Glutamatergic neuron (in vitro differentiated cells): ENCODE measurements around the gene PNPLA7. TPM values are rescaled to one million over a fixed set of nuclear protein-coding genes. Genes with fewer than 3 reads are reported as not detected.

Source experiments
- DNase-seq: peaks from one replicate; pipeline ENCODE4 v3.0.0; 2022
- H3K27ac Mint-ChIP-seq: one replicate; pipeline ENCODE4 v1.8.0; 2020; ENCODE audit warnings: mild to moderate bottlenecking, mixed read lengths, inconsistent platforms; ENCODE audit not compliant: unreplicated experiment
- H3K27me3 Mint-ChIP-seq: one replicate; pipeline ENCODE4 v1.8.0; 2020; ENCODE audit warnings: mild to moderate bottlenecking, moderate library complexity, mixed read lengths, inconsistent platforms; ENCODE audit not compliant: unreplicated experiment
- H3K36me3 Mint-ChIP-seq: one replicate; pipeline ENCODE4 v1.8.0; 2020; ENCODE audit warnings: mild to moderate bottlenecking, mixed read lengths, inconsistent platforms; ENCODE audit not compliant: unreplicated experiment
- H3K4me1 Mint-ChIP-seq: one replicate; pipeline ENCODE4 v1.8.0; 2020; ENCODE audit warnings: mild to moderate bottlenecking, low read depth, mixed read lengths, inconsistent platforms; ENCODE audit not compliant: unreplicated experiment
- H3K4me3 Mint-ChIP-seq: one replicate; pipeline ENCODE4 v1.8.0; 2020; ENCODE audit warnings: mild to moderate bottlenecking, mixed read lengths, inconsistent platforms; ENCODE audit not compliant: unreplicated experiment
- H3K9me3 Mint-ChIP-seq: one replicate; pipeline ENCODE4 v1.8.0; 2020; ENCODE audit warnings: mild to moderate bottlenecking, moderate library complexity, mixed read lengths, inconsistent platforms; ENCODE audit not compliant: unreplicated experiment
- CTCF ChIP-seq: fragments of 200-600 bp; sonication (generic); IDR thresholded peaks from one replicate; pipeline ENCODE4 v1.5.0; 2021; ENCODE audit not compliant: partially characterized antibody, unreplicated experiment
- total RNA-seq: library from RNA; stranded (reverse); fragmentation: NEBNext Ultra II Directional; extraction: Animal tissue kit (Norgen Biotek cat#: 25700); gene quantifications from one replicate; pipeline ENCODE4 v1.2.1, GENCODE V29; 2021; ENCODE audit not compliant: unreplicated experiment

The PNPLA7 gene
- total RNA-seq, 1 donor from 2014 or later = 6.7 TPM

GRCh38 chr9:137524981-137525317 lies 25.3 kb downstream of the PNPLA7 start:
- Mint-ChIP-seq H3K9me3 (peaks cover 4% of the 10 kb centered on the region), H3K4me3 (no peak overlapping the region), H3K27me3 (no peaks in the 10 kb centered on the region), H3K27ac (no peak overlapping the region), H3K4me1 (no peaks in the 10 kb centered on the region), H3K36me3 (no peaks in the 10 kb centered on the region)
- no peak for TF ChIP-seq CTCF
- no peak for DNase-seq

GRCh38 chr9:137524161-137524980 lies 25.8 kb downstream of the PNPLA7 start:
- no peak for TF ChIP-seq CTCF
- no peaks in the 10 kb centered on the region for H3K36me3 Mint-ChIP-seq
- H3K27ac Mint-ChIP-seq = no peak overlapping the region
- peaks cover 4% of the 10 kb centered on the region for H3K9me3 Mint-ChIP-seq
- no peaks in the 10 kb centered on the region for H3K27me3 Mint-ChIP-seq
- no peaks in the 10 kb centered on the region for H3K4me1 Mint-ChIP-seq
- DNase-seq = no peak
- H3K4me3 Mint-ChIP-seq = no peak overlapping the region

- no peak overlapping the region for H3K4me3 Mint-ChIP-seq
- H3K36me3 Mint-ChIP-seq = no peaks in the 10 kb centered on the region
- peaks cover 4% of the 10 kb centered on the region for H3K9me3 Mint-ChIP-seq
- DNase-seq = no peak
- H3K4me1 Mint-ChIP-seq = no peaks in the 10 kb centered on the region
- no peak overlapping the region for H3K27ac Mint-ChIP-seq
- TF ChIP-seq CTCF = no peak
- no peaks in the 10 kb centered on the region for H3K27me3 Mint-ChIP-seq
These were observed 27.3 kb downstream of the PNPLA7 start for GRCh38 chr9:137522746-137523455.

GRCh38 chr9:137521405-137521985 lies 28.7 kb downstream of the PNPLA7 start:
- H3K27me3 Mint-ChIP-seq = no peaks in the 10 kb centered on the region
- no peak overlapping the region for H3K27ac Mint-ChIP-seq
- no peaks in the 10 kb centered on the region for H3K36me3 Mint-ChIP-seq
- no peak overlapping the region for H3K4me3 Mint-ChIP-seq
- no peak for DNase-seq
- H3K4me1 Mint-ChIP-seq = no peaks in the 10 kb centered on the region
- H3K9me3 Mint-ChIP-seq = peaks cover 4% of the 10 kb centered on the region
- no peak for TF ChIP-seq CTCF
